H9 (cell line): ENCODE measurements around the gene CBX3. TPM values are rescaled to one million over a fixed set of nuclear protein-coding genes. Genes with fewer than 3 reads are reported as not detected.

Experiments used
- DNase-seq: peaks from one replicate; pipeline ENCODE4 v3.0.0-alpha.2; 2017
- H2AFZ ChIP-seq: one replicate; pipeline ENCODE4 v1.6.1; 2013; ENCODE audit warnings: mild to moderate bottlenecking, low read length, control low read depth, moderate library complexity
- H2AK5ac ChIP-seq: 2 replicates; pipeline ENCODE4 v1.6.1; 2013; ENCODE audit warnings: low read length, control low read depth, mixed read lengths; ENCODE audit not compliant: insufficient read length
- H2BK120ac ChIP-seq: one replicate; pipeline ENCODE4 v1.6.1; 2013; ENCODE audit warnings: low read depth, mild to moderate bottlenecking, low read length, control low read depth, inconsistent platforms; ENCODE audit not compliant: poor library complexity, severe bottlenecking
- H2BK12ac ChIP-seq: 2 replicates; pipeline ENCODE4 v1.6.1; 2013; ENCODE audit warnings: low read length, control low read depth, mixed read lengths, low read depth; ENCODE audit not compliant: insufficient read length
- H2BK15ac ChIP-seq: 2 replicates; pipeline ENCODE4 v1.6.1; 2013; ENCODE audit warnings: low read depth, low read length, control low read depth
- H2BK20ac ChIP-seq: one replicate; pipeline ENCODE4 v1.6.1; 2013; ENCODE audit warnings: low read depth, mild to moderate bottlenecking, low read length, control low read depth, inconsistent platforms; ENCODE audit not compliant: poor library complexity, severe bottlenecking
- H2BK5ac ChIP-seq: 2 replicates; pipeline ENCODE4 v1.6.1; 2013; ENCODE audit warnings: low read length, control low read depth, mixed read lengths; ENCODE audit not compliant: insufficient read length
- H3K14ac ChIP-seq: 2 replicates; pipeline ENCODE4 v1.6.1; 2013; ENCODE audit warnings: low read length, control low read depth; ENCODE audit not compliant: insufficient read depth
- H3K18ac ChIP-seq: 2 replicates; pipeline ENCODE4 v1.6.1; 2013; ENCODE audit warnings: low read depth, mild to moderate bottlenecking, mixed read lengths, low read length, control low read depth; ENCODE audit not compliant: insufficient read length
- H3K23ac ChIP-seq: 2 replicates; pipeline ENCODE4 v1.6.1; 2013; ENCODE audit warnings: low read length, control low read depth, mixed read lengths, low read depth; ENCODE audit not compliant: insufficient read length
- H3K23me2 ChIP-seq: 2 replicates; pipeline ENCODE4 v1.6.1; 2013; ENCODE audit warnings: low read depth, mild to moderate bottlenecking, mixed read lengths, low read length, control low read depth; ENCODE audit not compliant: insufficient read length, poor library complexity, severe bottlenecking
- H3K27ac ChIP-seq: 2 replicates; pipeline ENCODE4 v1.5.1; 2013; ENCODE audit warnings: low read length, control low read depth, mixed read lengths, low read depth; ENCODE audit not compliant: insufficient read length
- H3K27me3 ChIP-seq: 2 replicates; pipeline ENCODE4 v1.6.1; 2013; ENCODE audit warnings: low read length, control low read depth, inconsistent platforms; ENCODE audit not compliant: insufficient read depth
- H3K4ac ChIP-seq: 2 replicates; pipeline ENCODE4 v1.6.1; 2013; ENCODE audit warnings: low read depth, mild to moderate bottlenecking, control low read depth, inconsistent platforms, low read length, moderate library complexity
- H3K4me1 ChIP-seq: 2 replicates; pipeline ENCODE4 v1.6.1; 2013; ENCODE audit warnings: low read length, control low read depth, inconsistent platforms; ENCODE audit not compliant: insufficient read depth
- H3K4me2 ChIP-seq: 2 replicates; pipeline ENCODE4 v1.6.1; 2013; ENCODE audit warnings: low read length, control low read depth, mixed read lengths; ENCODE audit not compliant: insufficient read length, insufficient read depth
- H3K56ac ChIP-seq: 2 replicates; pipeline ENCODE4 v1.6.1; 2013; ENCODE audit warnings: low read depth, mild to moderate bottlenecking, mixed read lengths, low read length, control low read depth; ENCODE audit not compliant: insufficient read length
- H3K79me1 ChIP-seq: 2 replicates; pipeline ENCODE4 v1.6.1; 2013; ENCODE audit warnings: low read depth, mild to moderate bottlenecking, moderate library complexity, low read length, control low read depth, inconsistent platforms; ENCODE audit not compliant: insufficient read depth, poor library complexity, severe bottlenecking
- H3K79me2 ChIP-seq: 2 replicates; pipeline ENCODE4 v1.6.1; 2013; ENCODE audit warnings: low read length, control low read depth, inconsistent platforms; ENCODE audit not compliant: insufficient read depth
- H3K9ac ChIP-seq: 2 replicates; pipeline ENCODE4 v1.6.1; 2013; ENCODE audit warnings: low read length, control low read depth, mixed read lengths; ENCODE audit not compliant: insufficient read length; ENCODE audit errors: extremely low read depth
- H3K9me3 ChIP-seq: one replicate; pipeline ENCODE4 v1.6.1; 2013; ENCODE audit warnings: low read depth, low read length, inconsistent platforms; ENCODE audit not compliant: control insufficient read depth
- H3T11ph ChIP-seq: one replicate; pipeline ENCODE4 v1.6.1; 2013; ENCODE audit warnings: mild to moderate bottlenecking, low read length, control low read depth, inconsistent platforms
- H4K20me1 ChIP-seq: one replicate; pipeline ENCODE4 v1.6.1; 2013; ENCODE audit not compliant: control insufficient read depth, insufficient read length, insufficient read depth
- H4K5ac ChIP-seq: 2 replicates; pipeline ENCODE4 v1.6.1; 2013; ENCODE audit warnings: low read depth, mild to moderate bottlenecking, mixed read lengths, low read length, control low read depth; ENCODE audit not compliant: insufficient read length
- H4K8ac ChIP-seq: replicated peaks from 2 replicates; pipeline ENCODE4 v1.6.1; 2013; ENCODE audit warnings: low read length, control low read depth, mixed read lengths, low read depth; ENCODE audit not compliant: insufficient read length
- H4K91ac ChIP-seq: 2 replicates; pipeline ENCODE4 v1.6.1; 2013; ENCODE audit warnings: low read depth, mild to moderate bottlenecking, moderate library complexity, mixed read lengths, low read length, control low read depth; ENCODE audit not compliant: insufficient read length
- H3K27ac Mint-ChIP-seq, 3 experiments: 2 replicates in 2 of 3; 3 replicates in 1 of 3; pipeline ENCODE4 v1.8.0; 2020 to 2021; ENCODE audit warnings: mixed read lengths in 3 of 3, mild to moderate bottlenecking in 1 of 3, moderate library complexity in 1 of 3
- H3K27me3 Mint-ChIP-seq: 2 replicates; pipeline ENCODE4 v1.8.0; 2021; ENCODE audit warnings: low read depth, mild to moderate bottlenecking, moderate library complexity, mixed read lengths
- H3K36me3 Mint-ChIP-seq, 3 experiments: 2 replicates in 2 of 3; 3 replicates in 1 of 3; pipeline ENCODE4 v1.8.0; 2020 to 2021; ENCODE audit warnings: low read depth in 3 of 3, mixed read lengths in 3 of 3; ENCODE audit not compliant: insufficient read depth in 1 of 3
- H3K4me1 Mint-ChIP-seq, 2 experiments: 2 replicates each; pipeline ENCODE4 v1.8.0; 2020; ENCODE audit warnings: mixed read lengths in 2 of 2
- H3K4me3 Mint-ChIP-seq, 2 experiments: 2 replicates in 1 of 2; 3 replicates in 1 of 2; pipeline ENCODE4 v1.8.0; 2020 to 2021; ENCODE audit warnings: mild to moderate bottlenecking in 2 of 2, mixed read lengths in 2 of 2, moderate library complexity in 1 of 2
- H3K9me3 Mint-ChIP-seq, 2 experiments: 2 replicates in 1 of 2; 3 replicates in 1 of 2; pipeline ENCODE4 v1.8.0; 2020; ENCODE audit warnings: mild to moderate bottlenecking in 2 of 2, mixed read lengths in 2 of 2, moderate library complexity in 1 of 2
- CTCF ChIP-seq: fragments of 200-600 bp; sonication (generic); conservative IDR thresholded peaks from 3 replicates; pipeline ENCODE4 v1.8.0; 2021; ENCODE audit warnings: antibody characterized with exemption, mild to moderate bottlenecking
- WGBS: extraction: QIAGEN DNeasy Blood & Tissue Kit; methylation state at CpG from one replicate; pipeline ENCODE4 v1.1.7; 2013; ENCODE audit warnings: missing lambda C conversion rate, low lambda C conversion rate, mixed read lengths; ENCODE audit not compliant: insufficient read length; ENCODE audit errors: extremely low coverage; 5-methylcytosine and 5-hydroxymethylcytosine counted together
- total RNA-seq: library from RNA; stranded (reverse); gene quantifications from 2 replicates; pipeline ENCODE4 v1.2.1, GENCODE V29; 2021

The CBX3 gene
- total RNA-seq, 1 experiment from 2014 or later, result 288 TPM

GRCh38 chr7:26189697-26190096 is 11.8 kb upstream of the CBX3 start:
- no peak overlapping the region for H3K14ac ChIP-seq

More at GRCh38 chr7:26189697-26190096, 11.8 kb upstream of the CBX3 start:
- no peak overlapping the region for H2BK5ac ChIP-seq
- no peaks in the 10 kb centered on the region for H3K9me3 Mint-ChIP-seq
- no peaks in the 10 kb centered on the region for H3K27me3 ChIP-seq
- H4K20me1 ChIP-seq, result no peaks in the 10 kb centered on the region
- peaks cover 3% of the 10 kb centered on the region for H3K79me1 ChIP-seq
- 0 out of 7 replicates have a peak overlapping the region, but pooled peaks of 1 of the 3 experiments have one; percentile 40 for H3K27ac Mint-ChIP-seq
- H2AK5ac ChIP-seq, result no peak overlapping the region
- no peak for DNase-seq
- H2BK15ac ChIP-seq, result no peak overlapping the region
- no peak overlapping the region for H4K5ac ChIP-seq
- no peak overlapping the region for H3K9ac ChIP-seq
- no peak overlapping the region for H2BK120ac ChIP-seq
- no peak overlapping the region for H4K91ac ChIP-seq
- no peaks in the 10 kb centered on the region for H3K4me1 ChIP-seq
- H3K9me3 ChIP-seq, result no peaks in the 10 kb centered on the region
- no peak overlapping the region for H3K4me3 Mint-ChIP-seq
- H3K36me3 Mint-ChIP-seq, result peaks cover 57 to 88% (median 66%) of the 10 kb centered on the region in 3 experiments
- H2BK20ac ChIP-seq, result no peak overlapping the region
- H3K56ac ChIP-seq, result no peak overlapping the region
- H3K27ac ChIP-seq, result no peak overlapping the region
- H2BK12ac ChIP-seq, result no peak overlapping the region
- peaks cover 21 to 39% of the 10 kb centered on the region in 2 experiments for H3K4me1 Mint-ChIP-seq
- no peak overlapping the region for H4K8ac ChIP-seq
- no CpG with 5 or more reads among the region's 3 CpGs for WGBS
- H2AFZ ChIP-seq, result no peak overlapping the region
- no peak overlapping the region for H3K18ac ChIP-seq
- peaks cover 5% of the 10 kb centered on the region; the same call in 1 of the 2 replicates for H3K79me2 ChIP-seq
- no peak overlapping the region for H3T11ph ChIP-seq
- H3K4ac ChIP-seq, result no peak overlapping the region
- no peaks in the 10 kb centered on the region; the same call in 1 of the 2 replicates for H3K27me3 Mint-ChIP-seq
- H3K4me2 ChIP-seq, result no peak overlapping the region
- H3K23me2 ChIP-seq, result no peaks in the 10 kb centered on the region
- no peak overlapping the region for H3K23ac ChIP-seq
- no peak for TF ChIP-seq CTCF
